Dermis blood vessel endothelial cell (primary cell): ENCODE data around the gene HES4. TPM values are rescaled to one million over a fixed set of nuclear protein-coding genes. Genes with fewer than 3 reads are reported as not detected.

Source experiments
- DNase-seq: peaks from one replicate; pipeline ENCODE4 v3.0.0; 2010
- total RNA-seq: library from RNA; depleted of rRNA; stranded (reverse); fragments of >200 nt; gene quantifications from 2 replicates; pipeline ENCODE4 v1.2.3, GENCODE V29; 2014

Gene HES4
- total RNA-seq, 1 donor from 2014 or later = 76.9 TPM

DNA sequence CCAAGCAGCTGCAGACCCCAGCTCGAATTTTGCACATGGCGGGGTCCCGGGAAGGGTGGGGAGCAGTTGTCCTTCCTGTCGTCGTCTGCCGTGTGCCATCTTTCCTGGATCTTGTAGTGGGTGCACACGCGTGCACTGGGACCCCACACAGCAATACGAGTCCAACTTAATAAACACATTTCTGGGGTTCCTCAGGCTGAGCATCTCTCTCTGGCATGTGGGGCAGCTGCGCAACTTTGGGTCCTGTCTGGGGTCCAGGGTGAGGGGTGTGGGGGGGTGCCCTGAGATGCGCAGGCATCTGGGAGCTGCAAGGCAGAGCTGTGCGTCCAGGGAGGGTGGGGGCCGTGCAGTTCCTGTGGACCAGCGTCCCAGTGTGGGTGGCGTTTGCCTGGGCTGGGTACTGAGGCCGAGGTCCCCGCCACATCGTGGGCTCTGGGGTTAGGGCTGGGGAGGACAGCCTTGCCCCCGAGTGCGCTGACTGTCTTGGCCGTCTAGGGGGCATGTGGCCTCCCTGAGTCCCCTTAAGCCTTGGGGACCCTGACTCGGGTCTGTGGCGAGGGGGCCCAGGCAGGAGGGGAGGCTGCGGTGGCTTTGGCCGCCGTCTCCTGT, 34.3 kb downstream of the HES4 start:
- no peak for DNase-seq

- DNase-seq = no peak
These were observed 35.0 kb downstream of the HES4 start for GRCh38 chr1:964691-965525.

GRCh38 chr1:963746-964525, 36.0 kb downstream of the HES4 start:
- DNase-seq = no peak

DNA sequence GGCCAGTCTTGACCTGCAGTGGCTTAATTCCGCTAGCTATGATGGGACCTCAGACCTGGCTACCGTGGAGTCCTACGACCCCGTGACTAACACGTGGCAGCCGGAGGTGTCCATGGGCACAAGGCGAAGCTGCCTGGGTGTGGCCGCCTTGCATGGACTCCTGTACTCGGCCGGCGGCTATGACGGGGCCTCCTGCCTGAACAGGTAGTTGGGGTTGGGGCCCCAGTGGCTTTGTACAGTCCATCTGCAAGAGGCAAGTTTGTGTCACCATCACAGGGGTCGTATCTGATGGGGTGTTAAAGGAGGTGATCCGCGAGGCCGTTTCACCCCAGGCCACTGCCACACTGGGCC, 36.6 kb downstream of the HES4 start:
- no peak for DNase-seq

DNA sequence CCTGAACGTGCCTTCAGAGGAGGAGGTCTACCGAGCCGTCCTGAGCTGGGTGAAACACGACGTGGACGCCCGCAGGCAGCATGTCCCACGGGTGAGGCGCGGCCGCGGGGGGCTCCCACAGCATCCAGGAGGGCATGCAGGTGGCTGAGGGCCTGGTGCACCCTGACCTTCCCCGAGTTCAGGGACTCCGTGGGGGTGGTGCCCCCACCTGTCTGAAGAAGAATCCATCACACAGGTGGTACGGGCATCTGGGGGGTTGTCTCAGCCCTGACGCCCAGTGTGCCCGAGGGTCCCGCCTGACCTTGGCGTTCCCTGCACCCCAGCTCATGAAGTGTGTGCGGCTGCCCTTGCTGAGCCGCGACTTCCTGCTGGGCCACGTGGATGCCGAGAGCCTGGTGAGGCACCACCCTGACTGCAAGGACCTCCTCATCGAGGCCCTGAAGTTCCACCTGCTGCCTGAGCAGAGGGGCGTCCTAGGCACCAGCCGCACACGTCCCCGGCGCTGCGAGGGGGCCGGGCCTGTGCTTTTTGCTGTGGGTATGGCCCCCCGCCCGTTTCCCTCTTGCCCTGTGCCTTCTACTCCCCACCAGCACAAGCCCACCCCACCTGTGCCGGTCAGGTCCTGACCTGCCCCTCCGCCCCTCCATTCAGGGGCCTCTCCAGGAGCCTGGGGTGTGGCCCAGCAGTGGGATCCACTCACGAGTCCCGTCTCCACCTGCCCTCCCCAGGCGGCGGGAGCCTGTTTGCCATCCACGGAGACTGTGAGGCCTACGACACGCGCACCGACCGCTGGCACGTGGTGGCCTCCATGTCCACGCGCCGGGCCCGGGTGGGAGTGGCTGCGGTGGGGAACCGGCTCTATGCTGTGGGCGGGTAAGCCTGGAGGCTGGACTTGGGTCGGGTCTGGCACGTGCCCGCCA, 37.3 kb downstream of the HES4 start:
- no peak for DNase-seq

DNA sequence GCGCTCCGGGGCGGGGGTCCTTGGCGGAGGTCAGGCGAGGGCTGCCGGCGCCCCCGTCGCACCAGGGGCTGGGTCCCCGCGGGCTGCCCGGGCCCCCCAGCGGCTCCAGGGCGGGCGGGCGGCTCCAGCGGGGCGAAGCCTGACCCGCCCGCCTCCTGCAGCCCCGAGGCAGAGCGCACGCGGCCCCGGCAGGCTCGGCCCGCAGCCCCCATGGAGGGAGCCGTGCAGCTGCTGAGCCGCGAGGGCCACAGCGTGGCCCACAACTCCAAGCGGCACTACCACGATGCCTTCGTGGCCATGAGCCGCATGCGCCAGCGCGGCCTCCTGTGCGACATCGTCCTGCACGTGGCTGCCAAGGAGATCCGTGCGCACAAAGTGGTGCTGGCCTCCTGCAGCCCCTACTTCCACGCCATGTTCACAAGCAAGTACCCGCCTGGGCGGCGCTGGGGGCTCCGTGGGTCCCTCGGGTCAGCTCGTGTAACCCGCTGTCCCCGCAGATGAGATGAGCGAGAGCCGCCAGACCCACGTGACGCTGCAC, 38.7 kb downstream of the HES4 start:
- DNase-seq = peak; percentile 30

- peak; percentile 74 for DNase-seq
These were observed 39.4 kb downstream of the HES4 start, which contains the start of gene KLHL17 for GRCh38 chr1:960363-961131. TSS of gene KLHL17 (plus strand) at chr1:960584. CDS start at chr1:960694, 110 bp downstream.

GRCh38 chr1:959731-960362, 40.0 kb downstream of the HES4 start:
- no peak for DNase-seq

- peak; percentile 93 for DNase-seq
These were observed 40.8 kb downstream of the HES4 start, which contains the start of gene NOC2L for GRCh38 chr1:958823-959730. TSS of gene NOC2L (minus strand) at chr1:959256. CDS start at chr1:959240, 16 bp downstream.

GRCh38 chr1:956636-957035, 43.3 kb downstream of the HES4 start:
- DNase-seq = no peak

- DNase-seq = no peak
These were observed 44.4 kb downstream of the HES4 start for GRCh38 chr1:955474-955873.

- DNase-seq = no peak
These were observed 45.0 kb downstream of the HES4 start for GRCh38 chr1:954927-955326.

DNA sequence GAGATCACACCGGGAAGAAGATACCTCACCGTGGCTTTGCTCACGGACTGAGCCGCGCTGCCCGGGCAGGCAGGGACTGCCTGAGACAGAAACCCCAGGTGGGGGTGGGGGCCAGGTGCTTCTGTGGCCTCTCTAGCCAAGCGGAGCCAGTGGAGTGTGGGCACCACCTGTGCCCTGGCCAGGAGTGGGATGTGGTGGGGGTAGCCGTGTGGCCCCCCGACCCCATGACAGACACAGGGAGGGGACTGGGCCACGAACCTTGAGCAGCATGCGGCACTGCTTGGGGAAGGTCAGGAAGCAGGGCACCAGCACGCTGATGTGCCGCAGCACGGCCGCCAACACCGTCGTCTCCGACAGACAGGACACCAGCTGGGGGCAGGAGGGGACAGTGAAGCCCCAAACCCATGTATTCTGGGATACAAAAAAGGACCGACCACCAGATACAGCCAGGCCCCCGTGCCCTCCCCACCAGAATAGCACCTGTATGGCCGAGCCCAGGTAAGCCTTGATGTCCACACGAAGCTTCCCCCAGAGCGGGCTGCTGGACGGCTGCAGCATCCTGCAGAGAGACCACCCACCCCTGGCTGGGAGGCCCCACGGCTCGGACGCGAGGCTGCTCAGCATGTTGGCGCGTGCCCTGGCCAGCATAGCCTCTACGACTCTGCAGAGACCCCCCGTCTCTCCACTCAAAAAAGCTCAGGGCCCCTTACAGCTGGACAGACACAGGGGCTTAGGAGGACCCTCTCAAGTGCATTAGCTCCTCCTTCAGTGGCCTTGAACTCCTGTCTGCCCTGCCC, 46.2 kb downstream of the HES4 start:
- no peak for DNase-seq

GRCh38 chr1:952603-953002, 47.3 kb downstream of the HES4 start:
- no peak for DNase-seq

GRCh38 chr1:952201-952600, 47.7 kb downstream of the HES4 start:
- DNase-seq = no peak

DNA sequence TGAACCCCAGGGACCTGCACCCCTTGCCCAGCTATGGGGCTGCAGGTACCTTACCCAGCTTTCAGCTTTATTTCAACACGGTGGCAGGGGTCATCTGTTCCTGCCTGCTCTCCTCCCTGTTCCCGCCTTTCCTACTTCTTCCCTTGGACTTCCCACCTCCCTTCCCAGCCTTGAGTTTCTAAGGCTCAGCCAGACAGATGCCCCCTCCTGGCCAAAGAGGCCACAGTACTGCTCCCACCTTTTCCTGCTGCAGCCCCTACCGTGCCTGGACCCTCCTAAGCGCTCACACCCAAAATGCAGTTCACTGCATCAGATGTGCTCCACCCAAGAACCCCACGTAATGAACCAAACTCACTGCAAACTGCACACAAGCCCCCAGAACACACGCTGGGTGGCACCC, 48.5 kb downstream of the HES4 start:
- DNase-seq = peak; percentile 44

DNA sequence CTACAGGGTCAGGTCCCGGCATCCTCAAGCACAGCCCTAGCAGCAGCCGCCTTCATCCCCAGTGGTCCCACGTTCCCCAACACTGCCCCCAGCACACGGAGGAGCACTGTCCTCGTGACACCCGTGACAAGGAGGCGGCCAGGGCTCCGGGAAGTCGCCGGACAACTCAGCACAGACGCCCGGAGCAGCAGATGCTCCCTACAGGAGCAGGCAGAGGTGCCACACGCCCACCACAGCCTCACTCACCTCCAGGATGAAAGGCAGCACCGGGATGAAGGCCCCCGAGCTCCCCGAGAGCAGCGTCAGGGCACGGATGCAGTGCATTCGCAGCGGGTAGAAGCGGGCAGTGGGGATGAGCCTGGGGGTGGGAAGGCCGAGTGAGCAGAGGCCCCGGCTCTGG, 49.0 kb downstream of the HES4 start:
- DNase-seq = no peak

- DNase-seq = no peak
These were observed 49.6 kb downstream of the HES4 start for GRCh38 chr1:950268-950667.
